Rectal smooth muscle tissue (tissue), 1 donor: Measurements from ENCODE around the gene ARHGEF17.

Source experiments
- H3K27ac ChIP-seq: one replicate; pipeline ENCODE4 v1.7.0; 2013; ENCODE audit warnings: low read depth, low read length, inconsistent platforms
- H3K27me3 ChIP-seq: one replicate; pipeline ENCODE4 v1.7.0; 2013; ENCODE audit warnings: low read length; ENCODE audit not compliant: control insufficient read depth, insufficient read depth
- H3K36me3 ChIP-seq: one replicate; pipeline ENCODE4 v1.7.0; 2013; ENCODE audit warnings: low read length; ENCODE audit not compliant: control insufficient read depth, insufficient read depth
- H3K4me1 ChIP-seq: one replicate; pipeline ENCODE4 v1.7.0; 2013; ENCODE audit warnings: low read length; ENCODE audit not compliant: control insufficient read depth, insufficient read depth
- H3K4me3 ChIP-seq: one replicate; pipeline ENCODE4 v1.7.0; 2013; ENCODE audit warnings: low read length
- H3K9ac ChIP-seq: one replicate; pipeline ENCODE4 v1.7.0; 2013; ENCODE audit warnings: low read length

ARHGEF17 gene

GRCh38 chr11:73275381-73275750, 32.7 kb upstream of the ARHGEF17 start:
- H3K36me3 ChIP-seq: no peaks in the 10 kb centered on the region
- no peaks in the 10 kb centered on the region for H3K27me3 ChIP-seq
- H3K27ac ChIP-seq: no peak overlapping the region
- H3K9ac ChIP-seq: no peak overlapping the region
- H3K4me3 ChIP-seq: no peak overlapping the region
- no peaks in the 10 kb centered on the region for H3K4me1 ChIP-seq

- Histone ChIP-seq H3K4me1 (no peaks in the 10 kb centered on the region), H3K9ac (no peak overlapping the region), H3K27ac (no peak overlapping the region), H3K4me3 (no peak overlapping the region), H3K36me3 (no peaks in the 10 kb centered on the region), H3K27me3 (no peaks in the 10 kb centered on the region)
These were observed 30.6 kb upstream of the ARHGEF17 start for GRCh38 chr11:73277467-73277866.

- no peaks in the 10 kb centered on the region for H3K27me3 ChIP-seq
- H3K4me3 ChIP-seq: no peak overlapping the region
- H3K27ac ChIP-seq: no peak overlapping the region
- no peaks in the 10 kb centered on the region for H3K36me3 ChIP-seq
- no peaks in the 10 kb centered on the region for H3K4me1 ChIP-seq
- no peak overlapping the region for H3K9ac ChIP-seq
These were observed 27.4 kb upstream of the ARHGEF17 start for GRCh38 chr11:73280626-73281025.

GRCh38 chr11:73281201-73281741, 26.8 kb upstream of the ARHGEF17 start:
- Histone ChIP-seq H3K27ac (peak overlapping the region; percentile 35), H3K9ac (no peak overlapping the region), H3K4me1 (no peaks in the 10 kb centered on the region), H3K36me3 (no peaks in the 10 kb centered on the region), H3K27me3 (no peaks in the 10 kb centered on the region), H3K4me3 (no peak overlapping the region)

- H3K36me3 ChIP-seq: no peaks in the 10 kb centered on the region
- H3K9ac ChIP-seq: no peak overlapping the region
- no peaks in the 10 kb centered on the region for H3K27me3 ChIP-seq
- H3K4me3 ChIP-seq: no peak overlapping the region
- no peaks in the 10 kb centered on the region for H3K4me1 ChIP-seq
- no peak overlapping the region for H3K27ac ChIP-seq
These were observed 26.0 kb upstream of the ARHGEF17 start for GRCh38 chr11:73281796-73282660.

GRCh38 chr11:73283276-73284000, 24.6 kb upstream of the ARHGEF17 start:
- no peak overlapping the region for H3K27ac ChIP-seq
- H3K4me1 ChIP-seq: no peaks in the 10 kb centered on the region
- no peaks in the 10 kb centered on the region for H3K27me3 ChIP-seq
- H3K9ac ChIP-seq: no peak overlapping the region
- no peaks in the 10 kb centered on the region for H3K36me3 ChIP-seq
- no peak overlapping the region for H3K4me3 ChIP-seq

GRCh38 chr11:73284106-73284505, 24.0 kb upstream of the ARHGEF17 start:
- H3K36me3 ChIP-seq: no peaks in the 10 kb centered on the region
- no peaks in the 10 kb centered on the region for H3K27me3 ChIP-seq
- H3K4me1 ChIP-seq: peaks cover 1% of the 10 kb centered on the region
- H3K4me3 ChIP-seq: no peak overlapping the region
- no peak overlapping the region for H3K27ac ChIP-seq
- H3K9ac ChIP-seq: no peak overlapping the region

GRCh38 chr11:73285721-73286120, 22.4 kb upstream of the ARHGEF17 start:
- no peaks in the 10 kb centered on the region for H3K27me3 ChIP-seq
- H3K4me3 ChIP-seq: no peak overlapping the region
- no peaks in the 10 kb centered on the region for H3K36me3 ChIP-seq
- H3K27ac ChIP-seq: no peak overlapping the region
- H3K4me1 ChIP-seq: peaks cover 4% of the 10 kb centered on the region
- H3K9ac ChIP-seq: no peak overlapping the region

GRCh38 chr11:73286240-73286810, 21.8 kb upstream of the ARHGEF17 start:
- H3K27me3 ChIP-seq: no peaks in the 10 kb centered on the region
- peaks cover 4% of the 10 kb centered on the region for H3K4me1 ChIP-seq
- H3K4me3 ChIP-seq: no peak overlapping the region
- H3K9ac ChIP-seq: no peak overlapping the region
- H3K36me3 ChIP-seq: no peaks in the 10 kb centered on the region
- no peak overlapping the region for H3K27ac ChIP-seq

- Histone ChIP-seq H3K4me1 (peaks cover 4% of the 10 kb centered on the region), H3K9ac (no peak overlapping the region), H3K4me3 (no peak overlapping the region), H3K27me3 (no peaks in the 10 kb centered on the region), H3K36me3 (no peaks in the 10 kb centered on the region), H3K27ac (no peak overlapping the region)
These were observed 20.5 kb upstream of the ARHGEF17 start for GRCh38 chr11:73287400-73288101.

- H3K36me3 ChIP-seq: no peaks in the 10 kb centered on the region
- no peak overlapping the region for H3K9ac ChIP-seq
- no peak overlapping the region for H3K4me3 ChIP-seq
- no peak overlapping the region for H3K27ac ChIP-seq
- peaks cover 4% of the 10 kb centered on the region for H3K4me1 ChIP-seq
- no peaks in the 10 kb centered on the region for H3K27me3 ChIP-seq
These were observed 19.7 kb upstream of the ARHGEF17 start for GRCh38 chr11:73288192-73288872.
